CD14-positive monocyte (primary cell): ENCODE data around the gene LATS2. TPM values are rescaled to one million over a fixed set of nuclear protein-coding genes. Genes with fewer than 3 reads are reported as not detected.

ENCODE experiments used
- DNase-seq, 3 donors: peaks; one replicate each; pipeline ENCODE4 v3.0.0-alpha.2; 2011 to 2022
- H2AFZ ChIP-seq: 2 replicates; pipeline ENCODE4 v1.6.0; 2012; ENCODE audit warnings: mild to moderate bottlenecking, low read depth, low read length, inconsistent platforms; ENCODE audit not compliant: insufficient read depth, poor library complexity, severe bottlenecking
- H3K27ac ChIP-seq, 2 donors: 1 replicate in 1 of 2; 2 replicates in 1 of 2; pipeline ENCODE4 v1.5.1; 2012 to 2013; ENCODE audit warnings: low read length in 2 of 2, control low read depth in 1 of 2, inconsistent platforms in 1 of 2, low read depth in 1 of 2, mild to moderate bottlenecking in 1 of 2
- H3K27me3 ChIP-seq, 2 donors: one replicate each; pipeline versions ENCODE4 v1.6.0 to v1.6.1; 2011 to 2013; ENCODE audit warnings: low read length in 2 of 2; ENCODE audit not compliant: control insufficient read depth in 2 of 2, insufficient read depth in 2 of 2
- H3K36me3 ChIP-seq, 2 donors: replicated peaks in 1 of 2; 1 replicate in 1 of 2; 2 replicates in 1 of 2; pipeline versions ENCODE4 v1.5.1 to v1.6.1; 2012 to 2013; ENCODE audit warnings: low read length in 2 of 2, control low read depth in 1 of 2, inconsistent platforms in 1 of 2, mild to moderate bottlenecking in 1 of 2; ENCODE audit not compliant: insufficient read depth in 2 of 2, control insufficient read depth in 1 of 2
- H3K4me1 ChIP-seq, 2 donors: 1 replicate in 1 of 2; 2 replicates in 1 of 2; pipeline versions ENCODE4 v1.5.1 to v1.6.1; 2012 to 2013; ENCODE audit warnings: low read length in 2 of 2, control low read depth in 1 of 2, inconsistent platforms in 1 of 2, mild to moderate bottlenecking in 1 of 2, moderate library complexity in 1 of 2; ENCODE audit not compliant: insufficient read depth in 2 of 2, control insufficient read depth in 1 of 2
- H3K4me2 ChIP-seq: replicated peaks from 2 replicates; pipeline ENCODE3; 2012; ENCODE audit warnings: low read length, moderate library complexity, mild to moderate bottlenecking; ENCODE audit not compliant: poor library complexity, severe bottlenecking; ENCODE audit errors: extremely low read depth
- H3K4me3 ChIP-seq, 3 experiments: fragments of 200-600 bp in 1 of 3; sonication (generic) in 1 of 3; replicated peaks in 1 of 3; 1 replicate in 2 of 3; 2 replicates in 1 of 3; pipeline ENCODE4 v1.5.1; 2011 to 2013; ENCODE audit warnings: low read length in 3 of 3, mild to moderate bottlenecking in 3 of 3, control low read depth in 2 of 3, low read depth in 2 of 3, inconsistent platforms in 1 of 3, moderate library complexity in 1 of 3
- H3K79me2 ChIP-seq: 2 replicates; pipeline ENCODE4 v1.6.0; 2012; ENCODE audit warnings: mild to moderate bottlenecking, control low read depth, inconsistent platforms, low read length, moderate library complexity; ENCODE audit not compliant: insufficient read depth
- H3K9ac ChIP-seq: 2 replicates; pipeline ENCODE4 v1.6.0; 2017; ENCODE audit warnings: low read length, mild to moderate bottlenecking; ENCODE audit not compliant: insufficient read depth, poor library complexity, severe bottlenecking
- H3K9me3 ChIP-seq, 2 donors: replicated peaks in 1 of 2; 1 replicate in 1 of 2; 2 replicates in 1 of 2; pipeline versions ENCODE4 v1.5.1 to v1.6.1; 2012 to 2013; ENCODE audit warnings: low read length in 2 of 2, control low read depth in 1 of 2; ENCODE audit not compliant: control insufficient read depth in 1 of 2, insufficient read depth in 1 of 2
- H4K20me1 ChIP-seq: 2 replicates; pipeline ENCODE4 v1.6.0; 2012; ENCODE audit warnings: mild to moderate bottlenecking, low read length, control low read depth, moderate library complexity; ENCODE audit not compliant: insufficient read depth
- H3K27ac Mint-ChIP-seq, 7 donors: one replicate each; pipeline ENCODE4 v1.8.0; 2020; ENCODE audit warnings: mild to moderate bottlenecking in 7 of 7, mixed read lengths in 7 of 7, moderate library complexity in 6 of 7, inconsistent platforms in 2 of 7
- H3K27me3 Mint-ChIP-seq, 3 donors: one replicate each; pipeline ENCODE4 v1.8.0; 2021 to 2022; ENCODE audit warnings: low read depth in 3 of 3, mild to moderate bottlenecking in 3 of 3, mixed read lengths in 3 of 3, moderate library complexity in 3 of 3, inconsistent platforms in 1 of 3
- H3K36me3 Mint-ChIP-seq, 2 donors: one replicate each; pipeline ENCODE4 v1.8.0; 2020; ENCODE audit warnings: mixed read lengths in 2 of 2, inconsistent platforms in 1 of 2, mild to moderate bottlenecking in 1 of 2
- H3K4me1 Mint-ChIP-seq: one replicate; pipeline ENCODE4 v1.8.0; 2020; ENCODE audit warnings: mild to moderate bottlenecking, mixed read lengths
- H3K4me3 Mint-ChIP-seq, 2 donors: one replicate each; pipeline ENCODE4 v1.8.0; 2020; ENCODE audit warnings: mild to moderate bottlenecking in 2 of 2, mixed read lengths in 2 of 2, moderate library complexity in 1 of 2
- H3K9me3 Mint-ChIP-seq, 7 donors: one replicate each; pipeline ENCODE4 v1.8.0; 2020 to 2022; ENCODE audit warnings: mixed read lengths in 7 of 7, mild to moderate bottlenecking in 6 of 7, moderate library complexity in 6 of 7, inconsistent platforms in 2 of 7
- CTCF ChIP-seq: fragments of 200-600 bp; IDR thresholded peaks from one replicate; pipeline ENCODE4 v1.8.0; 2022; ENCODE audit warnings: antibody characterized with exemption, mild to moderate bottlenecking
- WGBS: methylation state at CpG from one replicate; pipeline ENCODE4 v1.1.5; 2013; ENCODE audit warnings: missing lambda C conversion rate; ENCODE audit not compliant: insufficient coverage; 5-methylcytosine and 5-hydroxymethylcytosine counted together
- intact Hi-C, 2 donors: fragments of 100-400 bp; cut with micrococcal nuclease; formaldehyde crosslinking; loops; one replicate each; pipeline versions ENCODE4 v1.15.0 to v1.15.1; 2023
- polyA plus RNA-seq, 3 donors: library from polyadenylated mRNA; depleted of rRNA in 1 of 3; unstranded in 2 of 3; stranded (reverse) in 1 of 3; fragments of 300-500 nt in 2 of 3; fragments of >200 nt in 1 of 3; fragmentation: Illumina TruSeq in 2 of 3; gene quantifications; 1 replicate in 2 of 3; 2 replicates in 1 of 3; pipeline ENCODE4 v1.2.3, GENCODE V29; 2012 to 2021

The LATS2 gene
- polyA plus RNA-seq, 3 donors, result 0.96 to 11.2 (median 1.0) TPM

DNA sequence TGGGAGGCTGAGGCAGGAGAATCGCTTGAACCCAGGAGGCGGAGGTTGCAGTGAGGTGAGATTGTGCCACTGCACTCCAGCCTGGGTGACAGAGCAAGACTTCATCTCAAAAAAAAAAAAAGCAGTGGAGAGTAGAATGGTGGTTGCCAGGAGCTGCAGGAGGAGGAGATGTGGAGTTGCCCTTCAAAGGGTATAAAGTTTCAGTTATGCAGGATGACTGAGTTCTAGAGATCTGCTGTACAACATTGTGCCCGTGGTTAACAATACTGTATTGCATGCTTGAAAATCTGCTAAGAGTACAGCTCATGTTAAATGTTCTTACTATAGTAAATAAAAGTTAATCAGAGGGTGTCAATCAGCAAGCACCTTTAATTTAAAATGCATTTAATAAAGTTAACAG, 28.4 kb upstream of the LATS2 start:
- no peak overlapping the region for H3K4me2 ChIP-seq
- no peaks in the 10 kb centered on the region for H3K36me3 ChIP-seq
- H3K27me3 Mint-ChIP-seq, result peaks cover 0 to 8% (median 2%) of the 10 kb centered on the region in 3 donors
- no peak for DNase-seq
- no peak overlapping the region for H3K4me3 ChIP-seq
- H3K9me3 Mint-ChIP-seq, result peaks cover 0 to 11% (median 0%) of the 10 kb centered on the region in 7 donors
- no peaks in the 10 kb centered on the region for H3K4me1 ChIP-seq
- H3K27ac ChIP-seq, result no peak overlapping the region
- H3K36me3 Mint-ChIP-seq, result no peaks in the 10 kb centered on the region
- H3K4me3 Mint-ChIP-seq, result no peak overlapping the region
- TF ChIP-seq CTCF, result no peak
- H4K20me1 ChIP-seq, result no peaks in the 10 kb centered on the region
- no peak overlapping the region for H3K27ac Mint-ChIP-seq
- no peaks in the 10 kb centered on the region for H3K27me3 ChIP-seq
- H3K4me1 Mint-ChIP-seq, result no peaks in the 10 kb centered on the region
- H2AFZ ChIP-seq, result no peak overlapping the region
- H3K79me2 ChIP-seq, result no peaks in the 10 kb centered on the region
- no peaks in the 10 kb centered on the region for H3K9me3 ChIP-seq
- intact Hi-C loops, result no loop called here
- H3K9ac ChIP-seq, result no peak overlapping the region
- WGBS, result no CpG with 5 or more reads among the region's 3 CpGs

DNA sequence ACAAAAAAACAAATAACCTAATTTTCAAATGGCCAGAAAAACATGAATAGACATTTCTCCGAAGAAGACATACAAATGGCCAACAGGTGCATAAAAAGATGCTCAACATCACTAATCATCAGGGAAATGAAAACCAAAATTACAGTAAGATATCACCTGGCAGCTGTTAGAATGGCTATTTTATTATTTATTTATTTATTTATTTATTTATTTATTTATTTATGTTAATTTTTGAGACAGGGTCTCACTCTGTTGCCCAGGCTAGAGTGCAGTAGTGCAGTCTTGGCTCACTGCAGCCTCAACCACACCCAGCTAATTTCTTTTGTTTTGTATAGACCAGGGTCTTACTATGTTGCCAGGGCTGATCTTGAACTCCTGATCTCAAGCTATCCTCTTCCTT, 27.1 kb upstream of the LATS2 start:
- intact Hi-C loops, result no loop called here
- no peaks in the 10 kb centered on the region for H3K36me3 ChIP-seq
- TF ChIP-seq CTCF, result no peak

More for the DNA sequence above, 27.1 kb upstream of the LATS2 start:
- Histone ChIP-seq H3K79me2 (no peaks in the 10 kb centered on the region), H3K9me3 (no peaks in the 10 kb centered on the region), H3K27me3 (no peaks in the 10 kb centered on the region), H3K4me2 (no peak overlapping the region), H3K4me1 (no peaks in the 10 kb centered on the region), H2AFZ (no peak overlapping the region), H3K4me3 (no peak overlapping the region), H4K20me1 (no peaks in the 10 kb centered on the region), H3K9ac (no peak overlapping the region), H3K27ac (no peak overlapping the region)
- Mint-ChIP-seq H3K4me3 (no peak overlapping the region), H3K36me3 (no peaks in the 10 kb centered on the region), H3K9me3 (peaks cover 0 to 11% (median 0%) of the 10 kb centered on the region in 7 donors), H3K27ac (no peak overlapping the region), H3K4me1 (no peaks in the 10 kb centered on the region), H3K27me3 (peaks cover 0 to 8% (median 2%) of the 10 kb centered on the region in 3 donors)
- WGBS, result 100% methylated on average over 1 of the region's 1 CpG
- no peak for DNase-seq
